ENCODE measurements around the gene MMP23B. TPM values are rescaled to one million over a fixed set of nuclear protein-coding genes. Genes with fewer than 3 reads are reported as not detected.

Gene MMP23B
- total and polyA plus RNA-seq, 2 experiments from 2014 or later, result 15.8 to 16.2 TPM

GRCh38 chr1:1630191-1630964, 1.6 kb upstream of the MMP23B start:
- Histone ChIP-seq H3K4me1 (ENCODE audit: insufficient read depth) (no peaks in the 10 kb centered on the region), H2AFZ (no peak overlapping the region), H3K4me2 (peak overlapping the region; percentile 74; the same call in 1 of the 2 replicates), H3K27ac (ENCODE audit: low read depth) (no peak overlapping the region), H4K20me1 (replicated peaks; ENCODE audit: insufficient read depth) (no peaks in the 10 kb centered on the region), H3K4me3 (peak overlapping the region; percentile 50), H3K36me3 (ENCODE audit: insufficient read depth) (no peaks in the 10 kb centered on the region), H3F3A (replicated peaks; ENCODE audit: low read depth) (0 out of 2 replicates have a peak, but pooled peaks cover 3% of the 10 kb centered on the region), H3K27me3 (ENCODE audit: insufficient read depth) (peaks cover 19% of the 10 kb centered on the region), H3K9me2 (ENCODE audit: insufficient read depth) (no peaks in the 10 kb centered on the region), H3K79me2 (replicated peaks; ENCODE audit: insufficient read depth) (no peaks in the 10 kb centered on the region)
- peaks cover 11% of the 10 kb centered on the region for H3K27me3 Mint-ChIP-seq (ENCODE audit: insufficient read depth, low read depth, poor library complexity)
- peak overlapping the region; percentile 77 for H3K4me3 Mint-ChIP-seq
- H3K9me3 Mint-ChIP-seq, result no peaks in the 10 kb centered on the region; the same call in 2 of the 3 replicates
- ATAC-seq, result peak; percentile 13
- H3K27ac Mint-ChIP-seq, result peak overlapping the region; percentile 89; the same call in 1 of the 2 replicates
- no peaks in the 10 kb centered on the region for H3K4me1 Mint-ChIP-seq
- peak; percentile 93 for DNase-seq (ENCODE audit: low spot score)
- no peaks in the 10 kb centered on the region for H3K36me3 Mint-ChIP-seq (ENCODE audit: low read depth)
- TF ChIP-seq ZNF331 (CRISPR knock-in tag; IDR thresholded peaks at IDR 0.05; ENCODE audit: low read depth) (no peak), CTCF (conservative IDR thresholded peaks at IDR 0.05; ENCODE audit: low read depth in 2 of 2) (0 out of 4 replicates have a peak, but pooled peaks of 1 of the 2 experiments have one; percentile 1), POLR2AphosphoS5 (IDR thresholded peaks at IDR 0.05; ENCODE audit: low read depth) (peak; percentile 62), ZNF114 (CRISPR knock-in tag; IDR thresholded peaks at IDR 0.05) (no peak), CREB1 (CRISPR knock-in tag; IDR thresholded peaks at IDR 0.05; ENCODE audit: low read depth) (0 out of 2 replicates have a peak, but pooled peaks have one; percentile 42)
- TF ChIP-seq, protein P1, sequence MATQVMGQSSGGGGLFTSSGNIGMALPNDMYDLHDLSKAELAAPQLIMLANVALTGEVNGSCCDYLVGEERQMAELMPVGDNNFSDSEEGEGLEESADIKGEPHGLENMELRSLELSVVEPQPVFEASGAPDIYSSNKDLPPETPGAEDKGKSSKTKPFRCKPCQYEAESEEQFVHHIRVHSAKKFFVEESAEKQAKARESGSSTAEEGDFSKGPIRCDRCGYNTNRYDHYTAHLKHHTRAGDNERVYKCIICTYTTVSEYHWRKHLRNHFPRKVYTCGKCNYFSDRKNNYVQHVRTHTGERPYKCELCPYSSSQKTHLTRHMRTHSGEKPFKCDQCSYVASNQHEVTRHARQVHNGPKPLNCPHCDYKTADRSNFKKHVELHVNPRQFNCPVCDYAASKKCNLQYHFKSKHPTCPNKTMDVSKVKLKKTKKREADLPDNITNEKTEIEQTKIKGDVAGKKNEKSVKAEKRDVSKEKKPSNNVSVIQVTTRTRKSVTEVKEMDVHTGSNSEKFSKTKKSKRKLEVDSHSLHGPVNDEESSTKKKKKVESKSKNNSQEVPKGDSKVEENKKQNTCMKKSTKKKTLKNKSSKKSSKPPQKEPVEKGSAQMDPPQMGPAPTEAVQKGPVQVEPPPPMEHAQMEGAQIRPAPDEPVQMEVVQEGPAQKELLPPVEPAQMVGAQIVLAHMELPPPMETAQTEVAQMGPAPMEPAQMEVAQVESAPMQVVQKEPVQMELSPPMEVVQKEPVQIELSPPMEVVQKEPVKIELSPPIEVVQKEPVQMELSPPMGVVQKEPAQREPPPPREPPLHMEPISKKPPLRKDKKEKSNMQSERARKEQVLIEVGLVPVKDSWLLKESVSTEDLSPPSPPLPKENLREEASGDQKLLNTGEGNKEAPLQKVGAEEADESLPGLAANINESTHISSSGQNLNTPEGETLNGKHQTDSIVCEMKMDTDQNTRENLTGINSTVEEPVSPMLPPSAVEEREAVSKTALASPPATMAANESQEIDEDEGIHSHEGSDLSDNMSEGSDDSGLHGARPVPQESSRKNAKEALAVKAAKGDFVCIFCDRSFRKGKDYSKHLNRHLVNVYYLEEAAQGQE (IDR thresholded peaks at IDR 0.05; ENCODE audit: unreplicated experiment), result no peak

Data from GM23338 (cell line).